OCI-M1 (cell line): ENCODE results near the gene MACROD2.
"Not testable (repeated sequence)": the region's sequence is repeated elsewhere in the genome, so short reads cannot be mapped to it uniquely, and the experiment has no call there.

Experiments used
- DNase-seq: peaks from one replicate; lab custom pipeline; 2025; lab: John Stamatoyannopoulos, UW

Gene MACROD2

DNA sequence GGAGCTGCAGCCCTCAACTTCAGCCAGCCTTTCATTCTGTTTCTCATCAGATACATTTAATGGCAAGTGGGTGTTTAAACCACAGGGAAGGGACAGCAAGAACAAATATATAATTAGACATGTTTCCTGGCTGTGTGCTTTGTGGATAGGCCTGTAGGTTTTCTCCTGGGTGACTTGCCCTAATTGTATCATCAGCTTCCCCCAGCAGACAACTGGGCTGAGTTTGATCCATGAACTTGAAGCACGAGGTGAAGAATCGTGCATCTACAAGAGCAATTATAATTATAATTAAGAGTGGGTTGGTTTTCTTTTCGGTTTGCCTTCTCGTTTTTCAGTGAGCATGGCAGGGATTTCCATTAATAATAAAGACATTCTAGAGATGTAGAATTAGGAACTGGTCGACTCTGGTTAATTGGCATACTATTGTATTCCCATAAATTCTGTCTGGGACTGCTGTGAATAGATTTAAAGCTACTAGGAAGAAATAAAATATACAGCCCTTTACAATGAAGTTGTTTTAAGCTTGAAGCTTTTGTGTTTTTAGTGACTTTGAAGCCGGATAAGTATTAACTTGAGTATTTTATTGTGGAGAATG, 1525.7 kb downstream of the MACROD2 start:
- DNase-seq, result no peak

GRCh38 chr20:15523400-15523799, 1528.1 kb downstream of the MACROD2 start:
- no peak for DNase-seq

DNA sequence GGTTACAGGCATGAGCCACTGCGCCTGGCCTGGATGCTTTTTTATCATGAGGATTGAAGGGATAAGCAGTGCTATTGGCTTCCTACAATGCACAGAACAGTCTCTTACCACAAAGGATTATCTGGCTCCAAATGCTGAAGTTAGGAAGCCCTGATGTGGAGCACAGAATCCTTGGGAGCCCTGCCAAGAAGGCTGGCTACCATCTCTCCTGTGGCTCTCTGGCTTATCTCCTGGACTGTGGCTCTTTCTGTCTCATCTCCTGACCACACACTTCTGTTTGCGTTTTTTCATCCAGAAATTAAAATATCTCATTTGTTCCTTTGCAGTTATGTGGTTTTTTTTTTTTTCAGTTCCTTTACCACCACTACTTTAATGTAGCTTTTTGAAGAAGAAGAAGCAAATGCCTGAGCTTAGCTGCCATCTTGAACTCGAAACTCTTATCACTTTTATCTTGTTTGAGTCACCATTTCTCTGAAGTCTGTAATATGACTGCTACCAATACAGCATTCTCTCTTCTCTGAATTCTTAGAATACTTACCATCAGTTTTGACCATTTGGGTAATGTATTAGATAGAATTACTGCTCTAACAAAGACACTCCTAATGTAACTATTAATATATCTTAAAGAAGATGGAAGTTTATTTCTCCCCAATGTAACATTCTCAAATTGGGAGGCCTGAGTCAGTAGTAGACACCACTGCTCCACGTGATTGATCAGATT, 1533.2 kb downstream of the MACROD2 start:
- peak; percentile 98 for DNase-seq

DNA sequence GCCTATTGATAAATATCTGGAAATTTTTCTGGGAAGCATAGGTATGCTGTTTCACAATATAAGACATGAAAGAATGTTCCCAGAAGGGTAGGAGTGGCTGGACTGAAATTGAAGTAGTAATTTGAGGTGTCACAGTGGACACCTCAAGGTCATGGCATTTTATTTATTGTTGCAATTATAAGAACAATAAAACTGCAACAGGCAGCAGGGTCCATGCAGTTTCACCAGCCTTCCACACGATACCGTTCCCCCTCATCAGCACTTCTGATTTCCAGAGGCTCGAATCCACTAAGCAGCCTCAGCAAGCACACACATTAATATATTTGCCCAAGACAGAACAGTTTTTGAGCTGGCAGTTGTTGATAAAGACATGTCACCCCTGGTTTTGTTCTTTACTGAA, 1540.5 kb downstream of the MACROD2 start:
- no peak for DNase-seq

GRCh38 chr20:15537200-15537599, 1541.9 kb downstream of the MACROD2 start:
- DNase-seq, result not testable (repeated sequence)

DNA sequence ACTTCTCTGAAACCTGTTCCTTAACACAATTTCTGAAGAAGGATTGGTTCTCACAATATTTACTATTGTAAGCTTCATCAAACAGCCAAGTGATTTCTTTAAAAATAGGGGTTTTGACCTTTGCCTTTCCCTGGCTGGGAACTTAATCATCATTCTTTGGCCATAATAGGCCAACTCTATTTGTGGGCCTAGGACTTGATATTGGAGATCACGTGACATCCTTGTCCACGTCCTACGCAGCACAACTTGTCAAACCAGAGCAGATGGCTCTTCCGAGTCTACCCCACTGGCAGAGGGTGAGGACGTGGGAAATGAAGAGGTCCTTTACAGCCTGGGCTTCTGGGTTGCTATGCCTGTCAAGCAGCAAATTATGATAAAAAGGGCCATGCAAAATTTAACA, 1547.3 kb downstream of the MACROD2 start:
- DNase-seq, result no peak

GRCh38 chr20:15544742-15545141, 1549.4 kb downstream of the MACROD2 start:
- no peak for DNase-seq

- no peak for DNase-seq
Observed at GRCh38 chr20:15546525-15547023, 1551.3 kb downstream of the MACROD2 start.

- DNase-seq, result no peak
Observed at GRCh38 chr20:15547119-15547518, 1551.8 kb downstream of the MACROD2 start.

GRCh38 chr20:15550116-15550870, 1555.0 kb downstream of the MACROD2 start:
- no peak for DNase-seq

DNA sequence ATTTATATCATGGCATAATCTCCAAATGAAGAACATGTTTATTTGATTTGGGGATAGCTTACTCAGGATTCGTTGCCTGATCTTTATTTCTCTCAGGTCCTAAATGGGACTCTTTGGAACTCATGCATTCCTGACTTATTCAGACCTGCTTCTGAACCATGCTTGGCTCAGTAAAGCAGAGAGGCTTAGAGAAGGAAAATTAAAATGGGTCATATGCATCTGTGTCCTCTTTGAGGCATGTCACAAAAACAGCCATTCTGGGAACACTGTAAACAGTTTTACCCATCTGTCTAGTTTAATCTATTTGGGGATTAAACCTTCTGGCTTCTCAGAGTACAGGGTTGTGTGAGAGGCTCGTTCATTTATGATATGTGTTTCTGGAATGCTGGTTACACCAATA, 1560.6 kb downstream of the MACROD2 start:
- no peak for DNase-seq

DNA sequence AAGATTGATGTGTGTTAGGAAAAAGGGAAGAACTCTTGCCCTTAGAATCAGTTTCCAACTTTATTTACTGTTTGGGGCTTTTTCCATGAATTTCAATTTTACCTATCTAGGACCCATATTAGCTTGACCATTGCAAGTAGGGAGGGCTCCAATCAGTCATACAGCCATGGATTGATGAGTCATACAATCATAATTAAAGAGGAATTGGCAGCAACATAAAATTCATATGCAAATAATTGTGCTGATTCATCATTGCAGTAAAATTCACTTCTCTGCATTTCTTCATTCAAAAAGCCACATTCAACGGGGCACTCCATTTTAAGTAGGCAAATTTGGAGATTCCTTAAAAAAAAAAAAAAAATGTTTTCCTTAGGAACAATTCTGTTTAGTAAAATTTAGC, 1561.6 kb downstream of the MACROD2 start:
- no peak for DNase-seq

DNA sequence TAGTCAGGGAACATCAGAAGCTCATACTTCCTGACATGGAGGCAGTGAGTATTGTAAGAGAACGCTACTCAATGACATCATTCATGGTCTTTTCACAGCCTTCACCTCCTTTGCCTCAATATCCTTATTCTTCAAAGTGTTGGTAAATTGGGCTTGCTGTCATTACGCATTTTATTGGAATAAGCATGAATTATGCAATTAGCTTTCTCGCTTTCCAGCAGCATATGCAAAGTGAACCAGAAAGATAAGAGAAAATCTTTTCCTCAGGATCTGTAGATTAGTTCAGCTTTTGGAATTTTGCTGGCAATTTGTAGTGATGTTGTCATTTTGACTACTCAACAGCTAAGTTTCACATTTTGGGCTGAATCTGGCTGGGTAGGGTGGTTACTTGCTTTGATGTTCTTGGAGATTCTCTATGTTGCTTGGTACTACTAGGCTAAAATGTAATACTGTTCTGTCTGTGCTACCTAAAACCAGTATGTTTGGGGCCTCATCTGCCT, 1565.8 kb downstream of the MACROD2 start:
- DNase-seq, result no peak

DNA sequence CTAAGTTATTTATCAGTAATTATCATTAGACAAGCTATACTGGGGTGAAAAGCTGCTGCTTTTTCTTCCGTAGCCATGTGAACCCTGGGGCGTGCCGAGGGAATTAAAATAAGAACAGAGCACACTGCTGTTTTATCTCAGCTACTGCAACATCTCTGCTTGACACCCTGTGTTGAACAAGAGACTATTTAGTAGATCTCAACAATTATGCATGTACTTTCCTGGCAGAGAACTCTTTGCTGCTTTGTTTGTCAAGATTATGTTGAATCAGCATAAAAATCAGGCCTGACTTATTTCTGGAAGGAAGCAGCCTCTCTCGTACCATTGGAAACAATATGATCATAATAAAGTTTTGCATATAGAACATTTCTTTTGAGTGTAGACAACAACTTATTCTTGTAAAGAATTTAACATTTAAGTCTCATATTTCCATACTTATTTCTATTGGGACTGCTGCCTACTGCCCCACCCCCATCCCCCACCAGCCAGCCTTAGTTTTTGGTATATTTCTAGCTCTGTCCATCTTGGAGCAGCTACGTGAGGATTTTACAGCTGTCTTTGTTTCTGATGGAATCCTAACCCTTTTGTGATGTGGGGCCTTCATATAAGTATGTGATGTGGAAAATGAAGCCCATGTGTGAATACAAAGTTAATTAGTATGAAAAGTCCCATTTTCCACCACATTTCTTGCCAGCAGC, 1566.5 kb downstream of the MACROD2 start:
- no peak for DNase-seq

DNA sequence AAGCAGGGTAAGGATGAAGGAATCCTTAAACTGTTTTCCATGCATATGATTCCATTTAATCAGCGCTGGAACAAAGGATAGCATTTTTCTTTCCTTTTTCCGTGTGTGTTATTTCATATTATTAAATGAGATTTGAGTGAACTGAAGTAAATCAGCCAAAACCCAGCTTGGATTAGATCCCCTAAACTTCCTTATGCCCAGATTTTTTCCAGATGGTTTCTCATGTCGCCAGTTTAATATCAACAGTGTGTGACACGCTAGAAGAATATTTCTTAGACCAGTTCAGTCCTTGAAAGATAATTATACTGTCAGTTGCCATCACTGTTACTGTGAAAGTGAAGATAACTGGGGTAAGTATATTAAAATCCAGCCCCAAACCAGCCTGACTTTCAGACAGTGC, 1568.5 kb downstream of the MACROD2 start:
- no peak for DNase-seq

- peak; percentile 72 for DNase-seq
Observed at GRCh38 chr20:15564981-15565380, 1569.7 kb downstream of the MACROD2 start.

DNA sequence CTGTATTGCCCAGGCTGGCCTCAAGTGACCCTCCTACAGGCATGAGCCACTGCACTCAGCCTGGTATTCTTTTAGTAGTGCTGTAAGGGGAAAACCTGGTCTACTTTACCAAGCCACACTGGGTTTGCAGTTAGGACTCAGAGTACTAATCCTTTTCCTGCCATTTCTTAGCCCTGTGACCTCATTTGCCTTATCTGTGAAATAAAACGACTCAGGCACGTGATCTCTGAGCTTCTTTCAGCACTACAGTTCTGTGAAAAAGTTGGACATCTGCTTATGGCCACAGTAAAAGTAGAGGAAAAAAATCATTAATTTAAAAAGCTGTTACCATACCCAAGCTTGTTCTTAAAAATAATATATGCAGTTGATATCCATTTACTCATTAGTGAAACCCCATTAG, 1570.5 kb downstream of the MACROD2 start:
- peak; percentile 86 for DNase-seq

- no peak for DNase-seq
Observed at GRCh38 chr20:15567219-15567618, 1571.9 kb downstream of the MACROD2 start.

DNA sequence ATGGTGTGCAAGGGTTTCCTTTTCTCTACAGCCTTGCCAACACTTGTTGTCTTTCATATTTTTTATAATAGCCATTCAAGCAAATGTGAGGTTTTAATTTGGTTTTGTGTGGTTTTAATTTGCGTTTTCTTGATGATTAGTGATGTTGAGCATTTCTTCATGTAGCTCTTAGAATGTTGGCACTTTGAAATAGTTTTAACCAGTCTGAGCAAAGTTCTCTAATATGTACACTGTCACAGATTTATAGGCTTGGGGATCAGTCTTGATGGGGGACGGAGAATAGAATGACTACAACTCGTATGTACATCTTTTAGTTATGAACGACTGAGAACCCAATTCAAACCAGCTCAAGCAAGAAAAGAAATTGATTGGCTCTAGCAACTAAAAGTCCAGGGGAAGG, 1574.8 kb downstream of the MACROD2 start:
- no peak for DNase-seq

DNA sequence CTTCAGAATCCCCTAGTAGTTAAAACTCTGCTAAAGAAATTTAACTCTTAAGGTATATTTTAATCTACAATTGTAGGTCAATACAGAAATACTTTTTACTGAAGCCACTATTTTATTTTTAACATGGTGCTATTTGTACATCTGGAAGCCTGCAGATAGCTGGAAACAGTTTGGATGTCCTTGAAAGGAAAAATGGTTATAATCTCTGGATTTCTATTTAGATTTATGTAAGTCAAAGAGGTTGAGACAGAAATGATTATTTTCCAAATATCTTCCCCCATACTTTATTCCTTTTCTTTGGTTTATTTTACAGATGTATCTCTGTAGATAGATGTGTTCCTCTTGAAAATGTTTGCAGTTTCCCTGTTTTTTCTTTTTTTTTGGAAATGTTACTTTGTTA, 1575.7 kb downstream of the MACROD2 start:
- DNase-seq, result no peak

DNA sequence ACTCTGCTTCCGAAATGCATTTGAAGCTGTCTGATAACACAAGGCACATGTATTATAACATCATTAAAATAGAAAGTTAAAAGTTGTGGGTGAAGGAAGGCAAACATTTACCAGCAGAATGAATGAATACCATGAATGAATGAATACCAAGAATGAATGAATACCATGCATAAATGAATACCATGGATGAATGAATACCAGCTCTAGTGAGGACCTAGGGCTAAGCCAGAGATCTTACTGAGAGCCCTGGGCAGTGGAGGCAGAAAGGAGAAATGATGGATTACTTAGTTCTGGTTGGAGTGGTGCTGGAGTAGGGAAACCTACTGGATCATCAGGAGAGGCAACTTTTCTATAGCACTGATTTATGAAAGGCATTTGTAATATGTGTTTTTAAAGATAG, 1579.9 kb downstream of the MACROD2 start:
- no peak for DNase-seq

DNA sequence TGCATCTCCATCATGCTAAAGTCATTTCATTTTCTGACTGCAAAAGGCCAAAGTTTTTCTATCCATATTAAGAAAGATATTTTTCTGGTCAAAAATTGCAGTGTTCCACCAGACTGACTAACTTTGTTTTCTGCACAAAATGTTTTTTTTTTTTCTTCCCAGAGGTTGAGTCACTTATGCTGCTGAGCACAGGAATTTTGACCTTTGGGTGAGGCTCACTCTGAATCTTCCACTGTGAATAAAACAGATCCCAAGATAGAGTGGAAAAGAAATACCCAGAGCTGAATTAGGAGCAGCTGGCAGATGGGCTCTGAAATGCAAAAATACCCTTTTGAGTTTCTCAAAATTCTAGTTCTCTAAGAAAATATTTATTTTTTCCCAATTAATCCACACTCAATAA, 1581.1 kb downstream of the MACROD2 start:
- no peak for DNase-seq
